ENCODE data around the gene PRKCQ. TPM values are rescaled to one million over a fixed set of nuclear protein-coding genes. Genes with fewer than 3 reads are reported as not detected.
A peak's percentile ranks its signal among the peaks of the same experiment; 100 is the strongest.

Gene PRKCQ
- total and polyA plus RNA-seq, 2 of the 13 experiments (the other 11 are each of a cell fraction or from before 2014, with no cell fraction given), result 0.13 to 0.35 TPM

DNA sequence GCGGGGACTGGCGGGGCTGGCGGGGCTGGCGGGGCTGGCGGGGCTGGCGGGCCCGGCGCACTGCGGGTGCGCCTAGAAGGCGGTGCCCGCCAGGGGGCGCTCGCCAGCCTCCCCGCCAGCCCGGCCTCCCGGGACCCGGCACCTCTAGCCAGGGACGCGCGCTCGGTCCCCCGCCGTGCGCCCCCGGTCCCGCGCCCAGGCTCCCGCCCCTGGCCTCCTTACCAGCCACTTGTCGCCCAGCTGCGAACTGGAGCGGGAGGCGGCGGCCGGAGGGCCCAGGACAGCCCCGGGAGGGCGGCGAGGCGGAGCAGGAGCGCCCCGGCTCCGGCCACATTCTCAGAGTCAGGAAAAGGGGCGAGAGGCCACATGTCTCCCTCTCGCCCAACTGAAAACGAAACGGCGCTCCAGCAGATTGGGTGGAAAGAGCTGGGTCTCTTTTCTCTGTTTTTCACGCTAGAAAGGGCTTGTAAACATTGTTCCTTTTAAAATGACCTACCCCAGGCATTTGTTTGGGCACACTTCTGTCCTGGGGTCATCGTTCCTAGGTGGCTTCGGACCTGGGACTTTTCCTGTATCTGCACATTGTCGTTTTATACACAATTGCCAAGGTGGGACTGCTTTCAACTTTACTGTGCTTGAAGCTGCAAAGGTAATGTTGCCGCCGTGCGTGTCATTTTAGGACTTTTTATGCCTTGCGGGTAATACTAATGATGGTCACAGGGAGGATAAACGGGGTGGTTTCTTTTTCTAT, 378 bp upstream of the PRKCQ start (continued):
- TF ChIP-seq, protein P1, sequence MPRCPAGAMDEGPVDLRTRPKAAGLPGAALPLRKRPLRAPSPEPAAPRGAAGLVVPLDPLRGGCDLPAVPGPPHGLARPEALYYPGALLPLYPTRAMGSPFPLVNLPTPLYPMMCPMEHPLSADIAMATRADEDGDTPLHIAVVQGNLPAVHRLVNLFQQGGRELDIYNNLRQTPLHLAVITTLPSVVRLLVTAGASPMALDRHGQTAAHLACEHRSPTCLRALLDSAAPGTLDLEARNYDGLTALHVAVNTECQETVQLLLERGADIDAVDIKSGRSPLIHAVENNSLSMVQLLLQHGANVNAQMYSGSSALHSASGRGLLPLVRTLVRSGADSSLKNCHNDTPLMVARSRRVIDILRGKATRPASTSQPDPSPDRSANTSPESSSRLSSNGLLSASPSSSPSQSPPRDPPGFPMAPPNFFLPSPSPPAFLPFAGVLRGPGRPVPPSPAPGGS (CRISPR knock-in tag; IDR thresholded peaks at IDR 0.05), result peak; percentile 42; the same call in 1 of the 2 replicates
- TF ChIP-seq, protein P2, sequence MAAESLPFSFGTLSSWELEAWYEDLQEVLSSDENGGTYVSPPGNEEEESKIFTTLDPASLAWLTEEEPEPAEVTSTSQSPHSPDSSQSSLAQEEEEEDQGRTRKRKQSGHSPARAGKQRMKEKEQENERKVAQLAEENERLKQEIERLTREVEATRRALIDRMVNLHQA (CRISPR knock-in tag; IDR thresholded peaks at IDR 0.05), result no peak
- no peak for TF ChIP-seq ZNF83 (CRISPR knock-in tag; IDR thresholded peaks at IDR 0.05; ENCODE audit: borderline replicate concordance)
- TF ChIP-seq, protein P3, sequence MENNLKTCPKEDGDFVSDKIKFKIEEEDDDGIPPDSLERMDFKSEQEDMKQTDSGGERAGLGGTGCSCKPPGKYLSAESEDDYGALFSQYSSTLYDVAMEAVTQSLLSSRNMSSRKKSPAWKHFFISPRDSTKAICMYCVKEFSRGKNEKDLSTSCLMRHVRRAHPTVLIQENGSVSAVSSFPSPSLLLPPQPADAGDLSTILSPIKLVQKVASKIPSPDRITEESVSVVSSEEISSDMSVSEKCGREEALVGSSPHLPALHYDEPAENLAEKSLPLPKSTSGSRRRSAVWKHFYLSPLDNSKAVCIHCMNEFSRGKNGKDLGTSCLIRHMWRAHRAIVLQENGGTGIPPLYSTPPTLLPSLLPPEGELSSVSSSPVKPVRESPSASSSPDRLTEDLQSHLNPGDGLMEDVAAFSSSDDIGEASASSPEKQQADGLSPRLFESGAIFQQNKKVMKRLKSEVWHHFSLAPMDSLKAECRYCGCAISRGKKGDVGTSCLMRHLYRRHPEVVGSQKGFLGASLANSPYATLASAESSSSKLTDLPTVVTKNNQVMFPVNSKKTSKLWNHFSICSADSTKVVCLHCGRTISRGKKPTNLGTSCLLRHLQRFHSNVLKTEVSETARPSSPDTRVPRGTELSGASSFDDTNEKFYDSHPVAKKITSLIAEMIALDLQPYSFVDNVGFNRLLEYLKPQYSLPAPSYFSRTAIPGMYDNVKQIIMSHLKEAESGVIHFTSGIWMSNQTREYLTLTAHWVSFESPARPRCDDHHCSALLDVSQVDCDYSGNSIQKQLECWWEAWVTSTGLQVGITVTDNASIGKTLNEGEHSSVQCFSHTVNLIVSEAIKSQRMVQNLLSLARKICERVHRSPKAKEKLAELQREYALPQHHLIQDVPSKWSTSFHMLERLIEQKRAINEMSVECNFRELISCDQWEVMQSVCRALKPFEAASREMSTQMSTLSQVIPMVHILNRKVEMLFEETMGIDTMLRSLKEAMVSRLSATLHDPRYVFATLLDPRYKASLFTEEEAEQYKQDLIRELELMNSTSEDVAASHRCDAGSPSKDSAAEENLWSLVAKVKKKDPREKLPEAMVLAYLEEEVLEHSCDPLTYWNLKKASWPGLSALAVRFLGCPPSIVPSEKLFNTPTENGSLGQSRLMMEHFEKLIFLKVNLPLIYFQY (CRISPR knock-in tag; IDR thresholded peaks at IDR 0.05; ENCODE audit: borderline replicate concordance), result 0 out of 2 replicates have a peak, but pooled peaks have one; percentile 32
- TF ChIP-seq, protein P4, sequence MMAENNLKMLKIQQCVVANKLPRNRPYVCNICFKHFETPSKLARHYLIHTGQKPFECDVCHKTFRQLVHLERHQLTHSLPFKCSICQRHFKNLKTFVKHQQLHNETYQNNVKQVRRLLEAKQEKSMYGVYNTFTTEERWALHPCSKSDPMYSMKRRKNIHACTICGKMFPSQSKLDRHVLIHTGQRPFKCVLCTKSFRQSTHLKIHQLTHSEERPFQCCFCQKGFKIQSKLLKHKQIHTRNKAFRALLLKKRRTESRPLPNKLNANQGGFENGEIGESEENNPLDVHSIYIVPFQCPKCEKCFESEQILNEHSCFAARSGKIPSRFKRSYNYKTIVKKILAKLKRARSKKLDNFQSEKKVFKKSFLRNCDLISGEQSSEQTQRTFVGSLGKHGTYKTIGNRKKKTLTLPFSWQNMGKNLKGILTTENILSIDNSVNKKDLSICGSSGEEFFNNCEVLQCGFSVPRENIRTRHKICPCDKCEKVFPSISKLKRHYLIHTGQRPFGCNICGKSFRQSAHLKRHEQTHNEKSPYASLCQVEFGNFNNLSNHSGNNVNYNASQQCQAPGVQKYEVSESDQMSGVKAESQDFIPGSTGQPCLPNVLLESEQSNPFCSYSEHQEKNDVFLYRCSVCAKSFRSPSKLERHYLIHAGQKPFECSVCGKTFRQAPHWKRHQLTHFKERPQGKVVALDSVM (CRISPR knock-in tag; IDR thresholded peaks at IDR 0.05), result peak; percentile 69
- TF ChIP-seq, protein P5, sequence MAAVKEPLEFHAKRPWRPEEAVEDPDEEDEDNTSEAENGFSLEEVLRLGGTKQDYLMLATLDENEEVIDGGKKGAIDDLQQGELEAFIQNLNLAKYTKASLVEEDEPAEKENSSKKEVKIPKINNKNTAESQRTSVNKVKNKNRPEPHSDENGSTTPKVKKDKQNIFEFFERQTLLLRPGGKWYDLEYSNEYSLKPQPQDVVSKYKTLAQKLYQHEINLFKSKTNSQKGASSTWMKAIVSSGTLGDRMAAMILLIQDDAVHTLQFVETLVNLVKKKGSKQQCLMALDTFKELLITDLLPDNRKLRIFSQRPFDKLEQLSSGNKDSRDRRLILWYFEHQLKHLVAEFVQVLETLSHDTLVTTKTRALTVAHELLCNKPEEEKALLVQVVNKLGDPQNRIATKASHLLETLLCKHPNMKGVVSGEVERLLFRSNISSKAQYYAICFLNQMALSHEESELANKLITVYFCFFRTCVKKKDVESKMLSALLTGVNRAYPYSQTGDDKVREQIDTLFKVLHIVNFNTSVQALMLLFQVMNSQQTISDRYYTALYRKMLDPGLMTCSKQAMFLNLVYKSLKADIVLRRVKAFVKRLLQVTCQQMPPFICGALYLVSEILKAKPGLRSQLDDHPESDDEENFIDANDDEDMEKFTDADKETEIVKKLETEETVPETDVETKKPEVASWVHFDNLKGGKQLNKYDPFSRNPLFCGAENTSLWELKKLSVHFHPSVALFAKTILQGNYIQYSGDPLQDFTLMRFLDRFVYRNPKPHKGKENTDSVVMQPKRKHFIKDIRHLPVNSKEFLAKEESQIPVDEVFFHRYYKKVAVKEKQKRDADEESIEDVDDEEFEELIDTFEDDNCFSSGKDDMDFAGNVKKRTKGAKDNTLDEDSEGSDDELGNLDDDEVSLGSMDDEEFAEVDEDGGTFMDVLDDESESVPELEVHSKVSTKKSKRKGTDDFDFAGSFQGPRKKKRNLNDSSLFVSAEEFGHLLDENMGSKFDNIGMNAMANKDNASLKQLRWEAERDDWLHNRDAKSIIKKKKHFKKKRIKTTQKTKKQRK (IDR thresholded peaks at IDR 0.05; ENCODE audit: low read length), result no peak
- TF ChIP-seq SALL1 (CRISPR knock-in tag; IDR thresholded peaks at IDR 0.05), result peak; percentile 49; the same call in 1 of the 2 replicates
- TF ChIP-seq, protein P6, sequence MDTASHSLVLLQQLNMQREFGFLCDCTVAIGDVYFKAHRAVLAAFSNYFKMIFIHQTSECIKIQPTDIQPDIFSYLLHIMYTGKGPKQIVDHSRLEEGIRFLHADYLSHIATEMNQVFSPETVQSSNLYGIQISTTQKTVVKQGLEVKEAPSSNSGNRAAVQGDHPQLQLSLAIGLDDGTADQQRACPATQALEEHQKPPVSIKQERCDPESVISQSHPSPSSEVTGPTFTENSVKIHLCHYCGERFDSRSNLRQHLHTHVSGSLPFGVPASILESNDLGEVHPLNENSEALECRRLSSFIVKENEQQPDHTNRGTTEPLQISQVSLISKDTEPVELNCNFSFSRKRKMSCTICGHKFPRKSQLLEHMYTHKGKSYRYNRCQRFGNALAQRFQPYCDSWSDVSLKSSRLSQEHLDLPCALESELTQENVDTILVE (CRISPR knock-in tag; IDR thresholded peaks at IDR 0.05), result 0 out of 2 replicates have a peak, but pooled peaks have one; percentile 56
- TF ChIP-seq ZNF282 (IDR thresholded peaks at IDR 0.05; ENCODE audit: partially characterized antibody), result no peak
- TF ChIP-seq, protein P7, sequence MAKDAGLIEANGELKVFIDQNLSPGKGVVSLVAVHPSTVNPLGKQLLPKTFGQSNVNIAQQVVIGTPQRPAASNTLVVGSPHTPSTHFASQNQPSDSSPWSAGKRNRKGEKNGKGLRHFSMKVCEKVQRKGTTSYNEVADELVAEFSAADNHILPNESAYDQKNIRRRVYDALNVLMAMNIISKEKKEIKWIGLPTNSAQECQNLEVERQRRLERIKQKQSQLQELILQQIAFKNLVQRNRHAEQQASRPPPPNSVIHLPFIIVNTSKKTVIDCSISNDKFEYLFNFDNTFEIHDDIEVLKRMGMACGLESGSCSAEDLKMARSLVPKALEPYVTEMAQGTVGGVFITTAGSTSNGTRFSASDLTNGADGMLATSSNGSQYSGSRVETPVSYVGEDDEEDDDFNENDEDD (CRISPR knock-in tag; IDR thresholded peaks at IDR 0.05; ENCODE audit: borderline replicate concordance), result peak; percentile 72; the same call in 1 of the 2 replicates
- TF ChIP-seq, protein P8, sequence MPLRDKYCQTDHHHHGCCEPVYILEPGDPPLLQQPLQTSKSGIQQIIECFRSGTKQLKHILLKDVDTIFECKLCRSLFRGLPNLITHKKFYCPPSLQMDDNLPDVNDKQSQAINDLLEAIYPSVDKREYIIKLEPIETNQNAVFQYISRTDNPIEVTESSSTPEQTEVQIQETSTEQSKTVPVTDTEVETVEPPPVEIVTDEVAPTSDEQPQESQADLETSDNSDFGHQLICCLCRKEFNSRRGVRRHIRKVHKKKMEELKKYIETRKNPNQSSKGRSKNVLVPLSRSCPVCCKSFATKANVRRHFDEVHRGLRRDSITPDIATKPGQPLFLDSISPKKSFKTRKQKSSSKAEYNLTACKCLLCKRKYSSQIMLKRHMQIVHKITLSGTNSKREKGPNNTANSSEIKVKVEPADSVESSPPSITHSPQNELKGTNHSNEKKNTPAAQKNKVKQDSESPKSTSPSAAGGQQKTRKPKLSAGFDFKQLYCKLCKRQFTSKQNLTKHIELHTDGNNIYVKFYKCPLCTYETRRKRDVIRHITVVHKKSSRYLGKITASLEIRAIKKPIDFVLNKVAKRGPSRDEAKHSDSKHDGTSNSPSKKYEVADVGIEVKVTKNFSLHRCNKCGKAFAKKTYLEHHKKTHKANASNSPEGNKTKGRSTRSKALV (CRISPR knock-in tag; IDR thresholded peaks at IDR 0.05), result peak; percentile 93

Measured in HepG2 (cell line).